NCI-H187 treated with DMSO at 0.1 percent for 48 hours (cell line): ENCODE measurements around the gene DNAJC5G.
"Not testable (repeated sequence)": the region's sequence is repeated elsewhere in the genome, so short reads cannot be mapped to it uniquely, and the experiment has no call there.

Source experiments
- DNase-seq: peaks from one replicate; lab custom pipeline; 2025; lab: John Stamatoyannopoulos, UW

DNAJC5G gene

GRCh38 chr2:27255187-27255586 is 20.0 kb upstream of the DNAJC5G start:
- DNase-seq = no peak

- no peak for DNase-seq
Observed at GRCh38 chr2:27255660-27256059, 19.6 kb upstream of the DNAJC5G start.

- DNase-seq = no peak
Observed at GRCh38 chr2:27256855-27257454, 18.3 kb upstream of the DNAJC5G start.

GRCh38 chr2:27258051-27258450 is 17.2 kb upstream of the DNAJC5G start:
- DNase-seq = no peak

GRCh38 chr2:27261241-27261925 is 13.8 kb upstream of the DNAJC5G start:
- no peak for DNase-seq

GRCh38 chr2:27261926-27262298 is 13.3 kb upstream of the DNAJC5G start:
- DNase-seq = no peak

- DNase-seq = no peak
Observed at GRCh38 chr2:27262379-27263286, 12.6 kb upstream of the DNAJC5G start, which contains the start of gene SLC30A3. TSS of gene SLC30A3 (minus strand) at chr2:27263047. CDS start at chr2:27262906, 141 bp downstream.

GRCh38 chr2:27263287-27264252 is 11.7 kb upstream of the DNAJC5G start:
- DNase-seq = no peak

GRCh38 chr2:27264253-27264752 is 10.9 kb upstream of the DNAJC5G start:
- no peak for DNase-seq

GRCh38 chr2:27264753-27265535 is 10.3 kb upstream of the DNAJC5G start:
- DNase-seq = no peak

- no peak for DNase-seq
Observed at GRCh38 chr2:27265536-27265870, 9.7 kb upstream of the DNAJC5G start.

GRCh38 chr2:27268296-27268695 is 6.9 kb upstream of the DNAJC5G start:
- DNase-seq = not testable (repeated sequence)

GRCh38 chr2:27270131-27270530 is 5.1 kb upstream of the DNAJC5G start:
- no peak for DNase-seq

- DNase-seq = no peak
Observed at GRCh38 chr2:27270670-27271069, 4.6 kb upstream of the DNAJC5G start.

GRCh38 chr2:27271631-27272340 is 3.4 kb upstream of the DNAJC5G start:
- no peak for DNase-seq

- DNase-seq = not testable (repeated sequence)
Observed at GRCh38 chr2:27272537-27273522, 2.4 kb upstream of the DNAJC5G start.

- no peak for DNase-seq
Observed at GRCh38 chr2:27278010-27278409, 2.8 kb downstream of the DNAJC5G start.

GRCh38 chr2:27280826-27281225 is 5.6 kb downstream of the DNAJC5G start:
- no peak for DNase-seq

- DNase-seq = no peak
Observed at GRCh38 chr2:27281442-27281841, 6.2 kb downstream of the DNAJC5G start.
